Parathyroid adenoma (tissue), 2 donors: Measurements from ENCODE around the gene TP53I13.
A peak's percentile ranks its signal among the peaks of the same experiment; 100 is the strongest.

Source experiments
- H2AFZ ChIP-seq: fragments of 300-600 bp; sonication (generic); one replicate; pipeline ENCODE4 v1.7.0; 2017; ENCODE audit warnings: antibody characterized with exemption, mild to moderate bottlenecking
- H3K27ac ChIP-seq: fragments of 300-600 bp; sonication (generic); one replicate; pipeline ENCODE4 v1.7.0; 2017
- H3K27me3 ChIP-seq: fragments of 300-600 bp; sonication (generic); one replicate; pipeline ENCODE4 v1.7.0; 2017; ENCODE audit warnings: low read length; ENCODE audit not compliant: control insufficient read depth, insufficient read depth
- H3K36me3 ChIP-seq: fragments of 300-600 bp; sonication (generic); one replicate; pipeline ENCODE4 v1.7.0; 2017; ENCODE audit warnings: low read length; ENCODE audit not compliant: control insufficient read depth, insufficient read depth
- H3K4me1 ChIP-seq: fragments of 300-600 bp; sonication (generic); one replicate; pipeline ENCODE4 v1.7.0; 2017; ENCODE audit warnings: control low read depth
- H3K4me2 ChIP-seq: fragments of 300-600 bp; sonication (generic); one replicate; pipeline ENCODE4 v1.7.0; 2017; ENCODE audit warnings: low read length
- H3K4me3 ChIP-seq: fragments of 300-600 bp; sonication (generic); one replicate; pipeline ENCODE4 v1.7.0; 2017; ENCODE audit warnings: low read depth, low read length
- H3K79me2 ChIP-seq: fragments of 300-600 bp; sonication (generic); one replicate; pipeline ENCODE4 v1.7.0; 2017; ENCODE audit warnings: control low read depth
- H3K9ac ChIP-seq: fragments of 300-600 bp; sonication (generic); one replicate; pipeline ENCODE4 v1.7.0; 2017; ENCODE audit warnings: mild to moderate bottlenecking
- H3K9me3 ChIP-seq: fragments of 300-600 bp; sonication (generic); one replicate; pipeline ENCODE4 v1.7.0; 2017; ENCODE audit warnings: low read length; ENCODE audit not compliant: control insufficient read depth
- CTCF ChIP-seq: fragments of 300-600 bp; sonication (generic); IDR thresholded peaks from one replicate; pipeline ENCODE4 v1.7.0; 2017; ENCODE audit warnings: antibody characterized with exemption, mild to moderate bottlenecking
- donor health status: primary hyperparathyroidism.

Gene TP53I13

GRCh38 chr17:29590411-29591145 lies 22.1 kb downstream of the TP53I13 start:
- H3K9ac ChIP-seq: no peak overlapping the region
- TF ChIP-seq CTCF: no peak
- H3K4me1 ChIP-seq: peaks cover 36% of the 10 kb centered on the region

GRCh38 chr17:29591146-29591736 lies 22.7 kb downstream of the TP53I13 start:
- Histone ChIP-seq H3K4me3 (no peak overlapping the region), H3K9me3 (no peaks in the 10 kb centered on the region), H3K36me3 (no peaks in the 10 kb centered on the region), H3K4me1 (peaks cover 36% of the 10 kb centered on the region), H3K79me2 (peaks cover 21% of the 10 kb centered on the region), H3K4me2 (peak overlapping the region; percentile 50), H3K9ac (no peak overlapping the region), H3K27me3 (no peaks in the 10 kb centered on the region), H2AFZ (peak overlapping the region; percentile 91), H3K27ac (peak overlapping the region; percentile 61)
- TF ChIP-seq CTCF: no peak

More at GRCh38 chr17:29590411-29591145, 22.1 kb downstream of the TP53I13 start:
- Histone ChIP-seq H2AFZ (peak overlapping the region; percentile 99), H3K4me3 (no peak overlapping the region), H3K79me2 (peaks cover 23% of the 10 kb centered on the region), H3K36me3 (no peaks in the 10 kb centered on the region), H3K4me2 (peak overlapping the region; percentile 67), H3K27ac (peak overlapping the region; percentile 76), H3K27me3 (no peaks in the 10 kb centered on the region), H3K9me3 (no peaks in the 10 kb centered on the region)

- Histone ChIP-seq H3K4me3 (peak overlapping the region; percentile 12), H3K9ac (no peak overlapping the region), H3K4me1 (peaks cover 36% of the 10 kb centered on the region)
These were observed 23.5 kb downstream of the TP53I13 start for GRCh38 chr17:29591737-29592608.

GRCh38 chr17:29592850-29593551 lies 24.5 kb downstream of the TP53I13 start, which contains the start of gene ANKRD13B:
ANKRD13B (plus strand) TSS chr17:29593132; CDS start chr17:29593622, 490 bp downstream.
- H3K79me2 ChIP-seq: peaks cover 6% of the 10 kb centered on the region
- peak within 1 kb of the TSS; percentile 61 for H3K27ac ChIP-seq
- H3K4me1 ChIP-seq: peaks cover 31% of the 10 kb centered on the region
- peak within 1 kb of the TSS; percentile 74 for H3K4me2 ChIP-seq
- H2AFZ ChIP-seq: peak within 1 kb of the TSS; percentile 91
- H3K4me3 ChIP-seq: peak within 1 kb of the TSS; percentile 35
- H3K9ac ChIP-seq: no peak within 1 kb of the TSS
- H3K27me3 ChIP-seq: no peaks in the 10 kb centered on the region
- no peaks in the 10 kb centered on the region for H3K9me3 ChIP-seq
- no peak for TF ChIP-seq CTCF
- H3K36me3 ChIP-seq: no peaks in the 10 kb centered on the region

More at GRCh38 chr17:29591737-29592608, 23.5 kb downstream of the TP53I13 start:
- Histone ChIP-seq H3K4me2 (peak overlapping the region; percentile 50), H3K79me2 (peaks cover 15% of the 10 kb centered on the region), H3K27me3 (no peaks in the 10 kb centered on the region), H3K9me3 (no peaks in the 10 kb centered on the region), H2AFZ (peak overlapping the region; percentile 91), H3K36me3 (no peaks in the 10 kb centered on the region), H3K27ac (peak overlapping the region; percentile 61)
- peak; percentile 97 for TF ChIP-seq CTCF
